HS-5 (cell line): Measurements from ENCODE around the gene NLRP3.
"Not testable (repeated sequence)": the region's sequence is repeated elsewhere in the genome, so short reads cannot be mapped to it uniquely, and the experiment has no call there.

Experiments
- DNase-seq: peaks from one replicate; pipeline ENCODE4 v3.0.0-alpha.2; 2012; ENCODE audit warnings: low read depth

The NLRP3 gene

GRCh38 chr1:247390996-247391395 lies 25.0 kb upstream of the NLRP3 start:
- DNase-seq = no peak

GRCh38 chr1:247392088-247392487 lies 23.9 kb upstream of the NLRP3 start:
- no peak for DNase-seq

- DNase-seq = not testable (repeated sequence)
These were observed 20.9 kb upstream of the NLRP3 start for GRCh38 chr1:247395075-247395474.

GRCh38 chr1:247400685-247401084 lies 15.3 kb upstream of the NLRP3 start:
- DNase-seq = no peak

GRCh38 chr1:247401310-247402119 lies 14.5 kb upstream of the NLRP3 start:
- DNase-seq = no peak

- DNase-seq = no peak
These were observed 13.8 kb upstream of the NLRP3 start for GRCh38 chr1:247402120-247402675.

- no peak for DNase-seq
These were observed 9.8 kb upstream of the NLRP3 start for GRCh38 chr1:247406014-247406656.

GRCh38 chr1:247407180-247407616 lies 8.8 kb upstream of the NLRP3 start:
- DNase-seq = no peak

GRCh38 chr1:247408100-247408499 lies 7.9 kb upstream of the NLRP3 start:
- no peak for DNase-seq

- DNase-seq = no peak
These were observed 6.0 kb upstream of the NLRP3 start for GRCh38 chr1:247409869-247410544.

- no peak for DNase-seq
These were observed 4.2 kb upstream of the NLRP3 start for GRCh38 chr1:247411621-247412327.

GRCh38 chr1:247417831-247418230 lies 1.9 kb downstream of the NLRP3 start:
- DNase-seq = no peak

- no peak for DNase-seq
These were observed 3.4 kb downstream of the NLRP3 start for GRCh38 chr1:247419336-247419735.

- DNase-seq = no peak
These were observed 5.1 kb downstream of the NLRP3 start for GRCh38 chr1:247421074-247421473.

- DNase-seq = no peak
These were observed 13.5 kb downstream of the NLRP3 start for GRCh38 chr1:247429496-247429895.

GRCh38 chr1:247430434-247430833 lies 14.5 kb downstream of the NLRP3 start:
- no peak for DNase-seq

- no peak for DNase-seq
These were observed 15.7 kb downstream of the NLRP3 start for GRCh38 chr1:247431643-247432042.

GRCh38 chr1:247434005-247434404 lies 18.0 kb downstream of the NLRP3 start:
- DNase-seq = no peak

GRCh38 chr1:247435030-247435758 lies 19.2 kb downstream of the NLRP3 start:
- DNase-seq = no peak

- DNase-seq = no peak
These were observed 19.8 kb downstream of the NLRP3 start for GRCh38 chr1:247435759-247436147.
